ENCODE measurements around the gene TUBGCP5. TPM values are rescaled to one million over a fixed set of nuclear protein-coding genes. Genes with fewer than 3 reads are reported as not detected.

Gene TUBGCP5
- total and polyA plus RNA-seq, 10 of the 15 experiments (the other 5 are each of a cell fraction or from before 2014, with no cell fraction given), result 6.4 to 29.2 (median 20.2) TPM

GRCh38 chr15:23075927-23076326, 36.6 kb upstream of the TUBGCP5 start (continued):
- TF ChIP-seq ZBTB11 (CRISPR knock-in tag; IDR thresholded peaks at IDR 0.05) (no peak), ZNF24 (IDR thresholded peaks at IDR 0.05) (no peak), NKRF (conservative IDR thresholded peaks at IDR 0.05) (no peak), HDAC2 (IDR thresholded peaks at IDR 0.05) (no peak), EGR1 (IDR thresholded peaks at IDR 0.05; ENCODE audit: borderline replicate concordance in 1 of 2, low read depth in 2 of 2, low read length in 2 of 2) (no peak), NR2C1 (IDR thresholded peaks at IDR 0.05) (no peak), RB1 (IDR thresholded peaks at IDR 0.05; ENCODE audit: borderline replicate concordance) (no peak), PAX5 (IDR thresholded peaks at IDR 0.05; ENCODE audit: borderline replicate concordance, low read depth, low read length) (no peak), RELA (IDR thresholded peaks at IDR 0.05; ENCODE audit: borderline replicate concordance, partially characterized antibody) (no peak), IKZF2 (IDR thresholded peaks at IDR 0.05) (no peak), MTA3 (IDR thresholded peaks at IDR 0.05; ENCODE audit: borderline replicate concordance, low read length) (no peak)
